Esophagus squamous epithelium (tissue), 5 donors: ENCODE data around the gene REEP1. TPM values are rescaled to one million over a fixed set of nuclear protein-coding genes. Genes with fewer than 3 reads are reported as not detected.

Experiments
- DNase-seq: peaks from one replicate; lab custom pipeline; 2025; lab: John Stamatoyannopoulos, UW
- H3K27ac ChIP-seq, 4 donors: fragments of 200-600 bp; sonication (generic); one replicate each; pipeline ENCODE4 v1.5.1; 2016 to 2019; ENCODE audit warnings: mild to moderate bottlenecking in 1 of 4
- H3K27me3 ChIP-seq, 4 donors: fragments of 200-600 bp; sonication (generic); 1 replicate in 3 of 4; 2 replicates in 1 of 4; pipeline versions ENCODE4 v1.5.1 to v1.6.0; 2017 to 2021; ENCODE audit warnings: antibody characterized with exemption in 1 of 4
- H3K36me3 ChIP-seq, 3 donors: fragments of 200-600 bp; sonication (generic); one replicate each; pipeline ENCODE4 v1.5.1; 2016 to 2019
- H3K4me1 ChIP-seq, 3 donors: fragments of 200-600 bp; sonication (generic); one replicate each; pipeline ENCODE4 v1.5.1; 2017 to 2019
- H3K4me3 ChIP-seq, 4 donors: fragments of 200-600 bp; sonication (generic); 1 replicate in 3 of 4; 2 replicates in 1 of 4; pipeline ENCODE4 v1.5.1; 2016 to 2019; ENCODE audit warnings: mild to moderate bottlenecking in 2 of 4, moderate library complexity in 1 of 4
- H3K9me3 ChIP-seq, 3 donors: fragments of 200-600 bp; sonication (generic); one replicate each; pipeline ENCODE4 v1.5.1; 2016 to 2019
- CTCF ChIP-seq, 6 experiments: fragments of 450-650 bp in 4 of 6; fragments of 200-600 bp in 2 of 6; sonication (generic) in 2 of 6; IDR thresholded peaks; one replicate each; pipeline ENCODE4 v1.5.1; 2016 to 2019; ENCODE audit warnings: antibody characterized with exemption in 6 of 6, mild to moderate bottlenecking in 4 of 6, moderate library complexity in 4 of 6
- POLR2A ChIP-seq, 4 donors: fragments of 450-650 bp; IDR thresholded peaks; one replicate each; pipeline ENCODE4 v1.6.1; 2017; ENCODE audit warnings: antibody characterized with exemption in 4 of 4, mild to moderate bottlenecking in 4 of 4, moderate library complexity in 3 of 4
- WGBS, 2 donors: methylation state at CpG; one replicate each; pipeline ENCODE4 v1.1.5; 2018; 5-methylcytosine and 5-hydroxymethylcytosine counted together
- intact Hi-C: fragments of 100-400 bp; cut with DNase I; formaldehyde crosslinking; loops from one replicate; pipeline ENCODE4 v1.15.0; 2022
- total RNA-seq, 4 donors: library from RNA; depleted of rRNA; stranded (reverse); fragments of >200 nt; gene quantifications; one replicate each; pipeline ENCODE4 v1.1.0, GENCODE V29; 2016
- donor health status: DM: yes; HTN: yes; CAD: no.

The REEP1 gene
- total RNA-seq, 4 donors from 2014 or later = 0.83 to 10.3 (median 2.0) TPM

- Histone ChIP-seq H3K36me3 (no peaks in the 10 kb centered on the region), H3K9me3 (no peaks in the 10 kb centered on the region), H3K27ac (no peak overlapping the region), H3K4me3 (no peak overlapping the region), H3K27me3 (no peaks in the 10 kb centered on the region), H3K4me1 (no peaks in the 10 kb centered on the region)
- intact Hi-C loops = no loop called here
- no peak for DNase-seq
- 87% methylated on average over 2 of the region's 6 CpGs; no CpG with 5 or more reads in 1 of the 2 donors for WGBS, 2 donors
- no peak for TF ChIP-seq POLR2A (IDR thresholded peaks at IDR 0.05)
- TF ChIP-seq CTCF (IDR thresholded peaks at IDR 0.05) = no peak
Measured at GRCh38 chr2:86315084-86315483, 22.3 kb downstream of the REEP1 start.

- no peak overlapping the region for H3K4me3 ChIP-seq
- intact Hi-C loops = no loop called here
- no peaks in the 10 kb centered on the region for H3K4me1 ChIP-seq
- TF ChIP-seq POLR2A (IDR thresholded peaks at IDR 0.05) = no peak
- TF ChIP-seq CTCF (IDR thresholded peaks at IDR 0.05) = no peak
- DNase-seq = no peak
- 79 to 88% methylated on average over 1 to 2 of the region's 2 CpGs for WGBS, 2 donors
- no peaks in the 10 kb centered on the region for H3K36me3 ChIP-seq
- no peaks in the 10 kb centered on the region for H3K9me3 ChIP-seq
- no peaks in the 10 kb centered on the region for H3K27me3 ChIP-seq
- H3K27ac ChIP-seq = no peak overlapping the region
Measured at GRCh38 chr2:86314125-86314524, 23.3 kb downstream of the REEP1 start.

- TF ChIP-seq CTCF (IDR thresholded peaks at IDR 0.05) = no peak
- no peak for TF ChIP-seq POLR2A (IDR thresholded peaks at IDR 0.05)
- Histone ChIP-seq H3K27me3 (no peaks in the 10 kb centered on the region), H3K4me1 (no peaks in the 10 kb centered on the region), H3K36me3 (no peaks in the 10 kb centered on the region), H3K27ac (no peak overlapping the region), H3K9me3 (no peaks in the 10 kb centered on the region), H3K4me3 (no peak overlapping the region)
- intact Hi-C loops = no loop called here
- 80 to 82% methylated on average over 1 to 2 of the region's 2 CpGs for WGBS, 2 donors
- no peak for DNase-seq
Measured at GRCh38 chr2:86313341-86313740, 24.1 kb downstream of the REEP1 start.

GRCh38 chr2:86311879-86312278, 25.5 kb downstream of the REEP1 start:
- WGBS, 2 donors = 86 to 95% methylated on average over 4 of the region's 4 CpGs
- no peaks in the 10 kb centered on the region for H3K9me3 ChIP-seq
- no peak overlapping the region for H3K4me3 ChIP-seq
- TF ChIP-seq POLR2A (IDR thresholded peaks at IDR 0.05) (no peak), CTCF (IDR thresholded peaks at IDR 0.05) (no peak)
- H3K4me1 ChIP-seq = no peaks in the 10 kb centered on the region
- no peak for DNase-seq
- intact Hi-C loops = no loop called here
- H3K27ac ChIP-seq = no peak overlapping the region
- no peaks in the 10 kb centered on the region for H3K27me3 ChIP-seq
- H3K36me3 ChIP-seq = no peaks in the 10 kb centered on the region

- Histone ChIP-seq H3K4me1 (no peaks in the 10 kb centered on the region), H3K27ac (no peak overlapping the region), H3K9me3 (no peaks in the 10 kb centered on the region), H3K27me3 (no peaks in the 10 kb centered on the region), H3K36me3 (no peaks in the 10 kb centered on the region), H3K4me3 (no peak overlapping the region)
- intact Hi-C loops = no loop called here
- TF ChIP-seq CTCF (IDR thresholded peaks at IDR 0.05) (no peak), POLR2A (IDR thresholded peaks at IDR 0.05) (no peak)
- no peak for DNase-seq
- 80 to 89% methylated on average over 5 of the region's 5 CpGs for WGBS, 2 donors
Measured at GRCh38 chr2:86309966-86310365, 27.5 kb downstream of the REEP1 start.
